ENCODE measurements around the gene SLK.
A peak's percentile ranks its signal among the peaks of the same experiment; 100 is the strongest.

The SLK gene

GRCh38 chr10:103991393-103992128 is 24.6 kb downstream of the SLK start:
- no peak for DNase-seq

- no peak for DNase-seq
Observed at GRCh38 chr10:103995134-103995533, 28.2 kb downstream of the SLK start.

GRCh38 chr10:103998805-103999204 is 31.9 kb downstream of the SLK start:
- no peak for DNase-seq

- peak; percentile 28 for DNase-seq
Observed at GRCh38 chr10:104002911-104003310, 36.0 kb downstream of the SLK start.

GRCh38 chr10:104005172-104005863 is 38.4 kb downstream of the SLK start:
- no peak for DNase-seq

GRCh38 chr10:104011904-104012303 is 45.0 kb downstream of the SLK start:
- DNase-seq = no peak

GRCh38 chr10:104013489-104013888 is 46.5 kb downstream of the SLK start:
- DNase-seq = no peak

- peak; percentile 52 for DNase-seq
Observed at GRCh38 chr10:104014176-104014575, 47.2 kb downstream of the SLK start.

- DNase-seq = no peak
Observed at GRCh38 chr10:104016661-104017060, 49.7 kb downstream of the SLK start.

GRCh38 chr10:104018471-104018870 is 51.5 kb downstream of the SLK start:
- DNase-seq = no peak

- no peak for DNase-seq
Observed at GRCh38 chr10:104020020-104020419, 53.1 kb downstream of the SLK start.

GRCh38 chr10:104021246-104021645 is 54.3 kb downstream of the SLK start:
- no peak for DNase-seq

- no peak for DNase-seq
Observed at GRCh38 chr10:104022026-104022425, 55.1 kb downstream of the SLK start.

- DNase-seq = no peak
Observed at GRCh38 chr10:104025524-104025923, 58.6 kb downstream of the SLK start.

GRCh38 chr10:104026762-104027161 is 59.8 kb downstream of the SLK start:
- no peak for DNase-seq

GRCh38 chr10:104028146-104028545 is 61.2 kb downstream of the SLK start:
- DNase-seq = no peak

GRCh38 chr10:104028823-104029520 is 62.0 kb downstream of the SLK start:
- DNase-seq = no peak

- DNase-seq = no peak
Observed at GRCh38 chr10:104029521-104029860, 62.6 kb downstream of the SLK start.

GRCh38 chr10:104031631-104032030 is 64.7 kb downstream of the SLK start:
- no peak for DNase-seq

- no peak for DNase-seq
Observed at GRCh38 chr10:104032144-104032775, 65.3 kb downstream of the SLK start.

- no peak for DNase-seq
Observed at GRCh38 chr10:104033401-104033930, 66.5 kb downstream of the SLK start.

- no peak for DNase-seq
Observed at GRCh38 chr10:104033966-104034365, 67.0 kb downstream of the SLK start.
